ENCODE data around the gene VDR.

The VDR gene

DNA sequence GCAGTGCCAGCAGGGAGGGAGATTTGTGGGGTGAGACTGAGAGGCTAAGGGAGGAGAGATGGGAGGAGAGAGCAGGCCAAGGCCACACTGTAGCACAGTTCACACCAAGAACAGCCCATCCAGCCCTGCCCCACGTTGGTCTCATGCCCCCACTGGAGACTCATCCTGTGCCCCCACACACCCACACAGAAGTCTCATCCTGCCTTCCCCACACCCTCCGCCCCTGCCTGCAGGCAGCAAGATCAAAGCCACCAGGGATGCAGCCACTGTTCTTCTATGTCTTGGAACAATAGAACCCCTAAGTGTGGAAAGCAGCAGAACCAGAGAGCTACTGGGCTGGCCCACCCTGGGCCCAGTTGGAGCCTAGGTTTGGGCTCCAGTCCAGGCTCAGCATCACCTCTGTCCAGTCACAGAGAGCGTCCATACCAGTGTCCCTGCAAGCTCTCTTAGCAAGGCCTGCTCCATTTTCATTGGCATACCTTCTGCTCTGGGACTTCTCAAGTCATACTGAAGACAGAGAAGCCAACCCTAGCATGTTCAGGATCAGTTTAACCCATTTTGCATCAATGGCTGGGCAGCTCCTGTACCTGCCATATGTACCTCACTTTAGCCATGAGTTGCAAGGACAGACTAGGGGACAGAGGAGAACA, 53.4 kb downstream of the VDR start:
- Histone ChIP-seq H4K20me1 (ENCODE audit: insufficient read depth, low read length) (0 out of 2 replicates have a peak, but pooled peaks cover 2% of the 10 kb centered on the region), H3K9ac (ENCODE audit: low read depth, low read length) (no peak overlapping the region), H3K27me3 (ENCODE audit: insufficient read depth, low read length, poor library complexity) (no peaks in the 10 kb centered on the region), H3K79me2 (ENCODE audit: insufficient read depth, low read length) (no peaks in the 10 kb centered on the region), H3K4me2 (ENCODE audit: insufficient read depth, low read length) (no peak overlapping the region), H2AFZ (ENCODE audit: low read depth, low read length) (no peak overlapping the region), H3K4me1 (ENCODE audit: insufficient read depth, low read length) (no peaks in the 10 kb centered on the region), H3K4me3 (ENCODE audit: low read depth in 1 of 2, low read length in 2 of 2) (no peak overlapping the region), H3K36me3 (ENCODE audit: insufficient read depth, low read length) (no peaks in the 10 kb centered on the region), H3K27ac (ENCODE audit: low read length) (no peak overlapping the region), H3K9me3 (ENCODE audit: insufficient read depth, low read length, severe bottlenecking) (no peaks in the 10 kb centered on the region)
- DNase-seq: no peak
- TF ChIP-seq, protein P1, sequence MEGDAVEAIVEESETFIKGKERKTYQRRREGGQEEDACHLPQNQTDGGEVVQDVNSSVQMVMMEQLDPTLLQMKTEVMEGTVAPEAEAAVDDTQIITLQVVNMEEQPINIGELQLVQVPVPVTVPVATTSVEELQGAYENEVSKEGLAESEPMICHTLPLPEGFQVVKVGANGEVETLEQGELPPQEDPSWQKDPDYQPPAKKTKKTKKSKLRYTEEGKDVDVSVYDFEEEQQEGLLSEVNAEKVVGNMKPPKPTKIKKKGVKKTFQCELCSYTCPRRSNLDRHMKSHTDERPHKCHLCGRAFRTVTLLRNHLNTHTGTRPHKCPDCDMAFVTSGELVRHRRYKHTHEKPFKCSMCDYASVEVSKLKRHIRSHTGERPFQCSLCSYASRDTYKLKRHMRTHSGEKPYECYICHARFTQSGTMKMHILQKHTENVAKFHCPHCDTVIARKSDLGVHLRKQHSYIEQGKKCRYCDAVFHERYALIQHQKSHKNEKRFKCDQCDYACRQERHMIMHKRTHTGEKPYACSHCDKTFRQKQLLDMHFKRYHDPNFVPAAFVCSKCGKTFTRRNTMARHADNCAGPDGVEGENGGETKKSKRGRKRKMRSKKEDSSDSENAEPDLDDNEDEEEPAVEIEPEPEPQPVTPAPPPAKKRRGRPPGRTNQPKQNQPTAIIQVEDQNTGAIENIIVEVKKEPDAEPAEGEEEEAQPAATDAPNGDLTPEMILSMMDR (IDR thresholded peaks at IDR 0.05; ENCODE audit: borderline replicate concordance, extremely low read depth, low read length, poor library complexity, severe bottlenecking): no peak
- no peak for TF ChIP-seq EZH2 (IDR thresholded peaks at IDR 0.05; ENCODE audit: borderline replicate concordance, low read depth, low read length, severe bottlenecking)
- no peak for ATAC-seq (ENCODE audit: insufficient read depth, low read depth)

DNA sequence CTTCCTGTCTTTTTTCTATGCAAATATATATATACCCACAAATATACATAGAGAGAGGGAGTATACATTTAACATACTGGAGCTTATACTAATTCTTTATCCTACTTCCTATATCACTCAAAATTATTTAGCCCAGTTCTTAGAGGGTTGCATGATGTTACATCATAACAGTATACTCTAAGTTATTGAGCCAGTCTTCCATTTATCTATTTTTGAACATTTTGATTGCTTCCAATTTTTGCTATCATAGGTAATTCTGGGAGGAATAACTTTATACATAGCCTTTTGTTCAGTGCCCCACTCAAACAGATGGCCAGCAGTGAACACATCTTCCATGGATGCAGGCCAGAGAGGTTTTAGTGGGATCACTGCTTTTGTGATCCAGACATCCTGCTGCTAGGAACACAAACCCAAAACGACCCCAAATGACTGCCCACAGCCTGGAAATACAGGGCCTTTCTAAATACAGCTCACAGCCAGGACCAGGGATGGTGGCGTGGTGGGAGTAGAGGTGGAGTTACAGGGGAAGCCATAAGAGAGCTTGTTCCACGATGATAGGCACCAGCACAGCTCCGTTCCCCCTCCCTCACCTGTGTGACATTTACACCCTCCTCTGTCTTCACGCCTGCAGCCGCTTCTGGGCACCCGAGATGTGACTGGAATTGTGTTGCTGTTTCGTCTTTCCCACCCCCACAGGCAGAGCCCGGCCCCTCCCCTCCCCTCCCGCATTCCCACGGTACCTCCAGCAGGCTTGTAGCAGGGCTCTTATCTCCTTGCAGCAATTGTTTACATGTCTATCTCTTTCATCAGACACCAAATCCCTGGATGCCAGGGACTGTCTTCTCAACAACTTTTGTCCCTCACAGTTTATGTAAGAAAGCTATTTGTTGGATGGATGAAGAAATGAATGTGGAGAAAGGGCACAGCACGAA, 54.4 kb downstream of the VDR start:
- Histone ChIP-seq H3K9me3 (ENCODE audit: insufficient read depth, low read length, severe bottlenecking) (no peaks in the 10 kb centered on the region), H3K4me3 (ENCODE audit: low read depth in 1 of 2, low read length in 2 of 2) (no peak overlapping the region), H3K79me2 (ENCODE audit: insufficient read depth, low read length) (no peaks in the 10 kb centered on the region), H3K27ac (ENCODE audit: low read length) (no peak overlapping the region), H3K9ac (ENCODE audit: low read depth, low read length) (no peak overlapping the region), H3K4me2 (ENCODE audit: insufficient read depth, low read length) (no peak overlapping the region), H3K36me3 (ENCODE audit: insufficient read depth, low read length) (no peaks in the 10 kb centered on the region), H3K27me3 (ENCODE audit: insufficient read depth, low read length, poor library complexity) (no peaks in the 10 kb centered on the region), H3K4me1 (ENCODE audit: insufficient read depth, low read length) (no peaks in the 10 kb centered on the region), H2AFZ (ENCODE audit: low read depth, low read length) (no peak overlapping the region), H4K20me1 (ENCODE audit: insufficient read depth, low read length) (0 out of 2 replicates have a peak, but pooled peaks cover 2% of the 10 kb centered on the region)
- ATAC-seq (ENCODE audit: insufficient read depth, low read depth): no peak
- TF ChIP-seq EZH2 (IDR thresholded peaks at IDR 0.05; ENCODE audit: borderline replicate concordance, low read depth, low read length, severe bottlenecking): no peak
- TF ChIP-seq, protein P1 (IDR thresholded peaks at IDR 0.05; ENCODE audit: borderline replicate concordance, extremely low read depth, low read length, poor library complexity, severe bottlenecking): no peak
- DNase-seq: no peak

DNA sequence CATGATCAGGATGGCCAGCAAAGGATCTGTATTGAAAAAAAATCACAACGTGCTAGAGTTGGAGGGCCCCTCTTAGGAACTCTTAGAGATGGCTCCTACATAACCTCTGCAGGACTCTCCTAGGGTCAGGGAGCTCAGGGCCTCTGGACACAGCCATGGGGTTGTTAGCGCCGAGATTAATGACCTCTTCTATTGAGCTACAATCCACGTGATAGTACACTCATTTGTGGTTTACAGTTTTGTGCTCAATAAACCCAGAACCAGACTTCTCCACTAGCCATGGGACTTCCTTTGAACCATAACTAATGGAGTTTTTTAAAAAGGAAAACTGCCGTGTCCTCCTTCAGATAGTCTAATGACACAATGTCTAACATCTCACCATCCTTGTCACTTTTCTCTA, 55.5 kb downstream of the VDR start:
- 0 out of 2 replicates have a peak, but pooled peaks cover 2% of the 10 kb centered on the region for H4K20me1 ChIP-seq (ENCODE audit: insufficient read depth, low read length)
- no peak overlapping the region for H2AFZ ChIP-seq (ENCODE audit: low read depth, low read length)
- H3K4me2 ChIP-seq (ENCODE audit: insufficient read depth, low read length): no peak overlapping the region
- no peaks in the 10 kb centered on the region for H3K79me2 ChIP-seq (ENCODE audit: insufficient read depth, low read length)
- H3K9ac ChIP-seq (ENCODE audit: low read depth, low read length): no peak overlapping the region
- H3K4me1 ChIP-seq (ENCODE audit: insufficient read depth, low read length): no peaks in the 10 kb centered on the region
- ATAC-seq (ENCODE audit: insufficient read depth, low read depth): no peak
- no peak overlapping the region for H3K27ac ChIP-seq (ENCODE audit: low read length)
- no peaks in the 10 kb centered on the region for H3K36me3 ChIP-seq (ENCODE audit: insufficient read depth, low read length)
- no peaks in the 10 kb centered on the region for H3K9me3 ChIP-seq (ENCODE audit: insufficient read depth, low read length, severe bottlenecking)
- DNase-seq: no peak
- no peak overlapping the region for H3K4me3 ChIP-seq (ENCODE audit: low read depth in 1 of 2, low read length in 2 of 2)
- TF ChIP-seq, protein P1 (IDR thresholded peaks at IDR 0.05; ENCODE audit: borderline replicate concordance, extremely low read depth, low read length, poor library complexity, severe bottlenecking): no peak
- H3K27me3 ChIP-seq (ENCODE audit: insufficient read depth, low read length, poor library complexity): peaks cover 6% of the 10 kb centered on the region

All from DND-41 (cell line).